MM.1S (cell line): ENCODE data around the gene CDC25A.

Experiments used
- DNase-seq: peaks from one replicate; pipeline ENCODE4 v3.0.0-alpha.2; 2015
- H2AFZ ChIP-seq: fragments of 300-600 bp; sonication (generic); 2 replicates; pipeline ENCODE4 v1.6.0; 2016; ENCODE audit warnings: antibody characterized with exemption, low read length
- H3F3A ChIP-seq: fragments of 300-600 bp; sonication (generic); 2 replicates; pipeline ENCODE4 v1.6.1; 2016; ENCODE audit warnings: mild to moderate bottlenecking, antibody characterized with exemption, low read length, moderate library complexity, mixed read lengths; ENCODE audit not compliant: insufficient read depth
- H3K27ac ChIP-seq: fragments of 300-600 bp; sonication (generic); 2 replicates; pipeline ENCODE4 v1.5.1; 2016; ENCODE audit warnings: mild to moderate bottlenecking, low read length
- H3K27me3 ChIP-seq: fragments of 300-600 bp; sonication (generic); replicated peaks from 2 replicates; pipeline ENCODE4 v1.6.0; 2016; ENCODE audit warnings: low read length; ENCODE audit not compliant: insufficient read depth
- H3K36me3 ChIP-seq: fragments of 300-600 bp; sonication (generic); replicated peaks from 2 replicates; pipeline ENCODE4 v1.6.1; 2016; ENCODE audit warnings: mild to moderate bottlenecking, low read length, mixed read lengths; ENCODE audit not compliant: insufficient read depth
- H3K4me1 ChIP-seq: fragments of 300-600 bp; sonication (generic); 2 replicates; pipeline ENCODE4 v1.6.1; 2016; ENCODE audit warnings: low read length, mixed read lengths
- H3K4me2 ChIP-seq: fragments of 300-600 bp; sonication (generic); 2 replicates; pipeline ENCODE4 v1.6.0; 2016; ENCODE audit warnings: low read depth, low read length
- H3K4me3 ChIP-seq: fragments of 300-600 bp; sonication (generic); 2 replicates; pipeline ENCODE4 v1.5.1; 2016; ENCODE audit warnings: low read length, mixed read lengths
- H3K79me2 ChIP-seq: fragments of 300-600 bp; sonication (generic); 2 replicates; pipeline ENCODE4 v1.6.1; 2016; ENCODE audit warnings: mixed run types, low read length, mixed read lengths
- H3K9ac ChIP-seq: fragments of 300-600 bp; sonication (generic); 2 replicates; pipeline ENCODE4 v1.6.1; 2016; ENCODE audit warnings: low read length, mixed read lengths
- H3K9me2 ChIP-seq: fragments of 300-600 bp; sonication (generic); replicated peaks from 2 replicates; pipeline ENCODE4 v1.6.1; 2016; ENCODE audit warnings: mild to moderate bottlenecking, low read length, mixed read lengths; ENCODE audit not compliant: insufficient read depth
- H3K9me3 ChIP-seq: fragments of 300-600 bp; sonication (generic); replicated peaks from 2 replicates; pipeline ENCODE4 v1.6.1; 2016; ENCODE audit warnings: mild to moderate bottlenecking, low read length, mixed read lengths; ENCODE audit not compliant: insufficient read depth
- H4K20me1 ChIP-seq: fragments of 300-600 bp; sonication (generic); 2 replicates; pipeline ENCODE4 v1.6.1; 2016; ENCODE audit warnings: mild to moderate bottlenecking, low read length, moderate library complexity, mixed read lengths; ENCODE audit not compliant: insufficient read depth
- CTCF ChIP-seq: fragments of 300-600 bp; sonication (generic); IDR thresholded peaks from 2 replicates; pipeline ENCODE4 v1.5.1; 2016; ENCODE audit warnings: antibody characterized with exemption, low read length, mixed read lengths
- EZH2 ChIP-seq: fragments of 300-600 bp; sonication (generic); optimal IDR thresholded peaks from 2 replicates; pipeline ENCODE3; 2017; ENCODE audit warnings: low read depth, mild to moderate bottlenecking, antibody characterized with exemption, low read length, mixed read lengths
- EZH2phosphoT487 ChIP-seq: fragments of 300-600 bp; sonication (generic); IDR thresholded peaks from 2 replicates; pipeline ENCODE4 v1.6.1; 2018; ENCODE audit warnings: antibody characterized with exemption, low read length

The CDC25A gene

GRCh38 chr3:48232734-48233133 is 44.5 kb upstream of the CDC25A start:
- Histone ChIP-seq H3F3A (no peaks in the 10 kb centered on the region), H3K27ac (no peak overlapping the region), H3K4me1 (no peaks in the 10 kb centered on the region), H2AFZ (peak overlapping the region; percentile 91), H4K20me1 (no peaks in the 10 kb centered on the region), H3K36me3 (no peaks in the 10 kb centered on the region), H3K4me2 (peak overlapping the region; percentile 31), H3K4me3 (no peak overlapping the region; the same call in 1 of the 2 replicates), H3K79me2 (no peaks in the 10 kb centered on the region), H3K9me3 (no peaks in the 10 kb centered on the region), H3K27me3 (no peaks in the 10 kb centered on the region), H3K9me2 (no peaks in the 10 kb centered on the region), H3K9ac (no peak overlapping the region)
- peak; percentile 57 for DNase-seq
- TF ChIP-seq CTCF (peak; percentile 68), EZH2phosphoT487 (no peak), EZH2 (no peak)

- Histone ChIP-seq H3K4me1 (no peaks in the 10 kb centered on the region), H3K79me2 (no peaks in the 10 kb centered on the region), H3K27ac (no peak overlapping the region), H3K9me2 (no peaks in the 10 kb centered on the region), H3K9ac (no peak overlapping the region), H3K27me3 (no peaks in the 10 kb centered on the region), H2AFZ (no peak overlapping the region), H3K4me3 (no peak overlapping the region), H3K9me3 (no peaks in the 10 kb centered on the region), H3K4me2 (no peak overlapping the region), H3K36me3 (no peaks in the 10 kb centered on the region), H4K20me1 (no peaks in the 10 kb centered on the region), H3F3A (no peaks in the 10 kb centered on the region)
- no peak for DNase-seq
- TF ChIP-seq CTCF: no peak
- TF ChIP-seq EZH2: no peak
- TF ChIP-seq EZH2phosphoT487: no peak
Measured at GRCh38 chr3:48232232-48232631, 44.0 kb upstream of the CDC25A start.

- Histone ChIP-seq H3K36me3 (no peaks in the 10 kb centered on the region), H3K4me1 (no peaks in the 10 kb centered on the region), H2AFZ (no peak overlapping the region), H3K79me2 (no peaks in the 10 kb centered on the region), H3K4me2 (no peak overlapping the region), H3K9me2 (no peaks in the 10 kb centered on the region), H4K20me1 (no peaks in the 10 kb centered on the region), H3K9me3 (no peaks in the 10 kb centered on the region), H3F3A (no peaks in the 10 kb centered on the region), H3K27ac (no peak overlapping the region), H3K4me3 (no peak overlapping the region), H3K9ac (no peak overlapping the region), H3K27me3 (no peaks in the 10 kb centered on the region)
- TF ChIP-seq EZH2phosphoT487 (no peak), EZH2 (no peak), CTCF (no peak)
- no peak for DNase-seq
Measured at GRCh38 chr3:48226939-48227338, 38.7 kb upstream of the CDC25A start.
